ENCODE data around the gene NUP155. TPM values are rescaled to one million over a fixed set of nuclear protein-coding genes. Genes with fewer than 3 reads are reported as not detected.
A peak's percentile ranks its signal among the peaks of the same experiment; 100 is the strongest.

The NUP155 gene
- total and polyA plus RNA-seq, 2 experiments from 2014 or later, result 24.3 to 94.6 TPM

GRCh38 chr5:37254581-37254980, 116.3 kb downstream of the NUP155 start:
- H3K27ac ChIP-seq (ENCODE audit: low read depth), result no peak overlapping the region
- no peak overlapping the region for H2AFZ ChIP-seq
- H4K20me1 ChIP-seq (replicated peaks; ENCODE audit: insufficient read depth), result no peaks in the 10 kb centered on the region
- no peaks in the 10 kb centered on the region for H3K27me3 ChIP-seq (ENCODE audit: insufficient read depth)
- H3K4me2 ChIP-seq, result no peak overlapping the region
- Mint-ChIP-seq H3K27me3 (ENCODE audit: insufficient read depth, low read depth, poor library complexity) (peaks cover 6% of the 10 kb centered on the region), H3K4me3 (no peak overlapping the region), H3K9me3 (peaks cover 5% of the 10 kb centered on the region; the same call in 2 of the 3 replicates), H3K4me1 (no peaks in the 10 kb centered on the region; the same call in 1 of the 3 replicates), H3K36me3 (ENCODE audit: low read depth) (no peaks in the 10 kb centered on the region; the same call in 1 of the 3 replicates), H3K27ac (no peak overlapping the region)
- H3K4me3 ChIP-seq, result no peak overlapping the region
- H3K36me3 ChIP-seq (ENCODE audit: insufficient read depth), result no peaks in the 10 kb centered on the region
- no peaks in the 10 kb centered on the region for H3K79me2 ChIP-seq (replicated peaks; ENCODE audit: insufficient read depth)
- peaks cover 12% of the 10 kb centered on the region for H3F3A ChIP-seq (replicated peaks; ENCODE audit: low read depth)
- no peaks in the 10 kb centered on the region for H3K9me2 ChIP-seq (ENCODE audit: insufficient read depth)
- DNase-seq (ENCODE audit: low spot score), result no peak
- ATAC-seq, result no peak
- peaks cover 8% of the 10 kb centered on the region for H3K4me1 ChIP-seq (ENCODE audit: insufficient read depth)
- no peak for TF ChIP-seq EZH2phosphoT487 (IDR thresholded peaks at IDR 0.05; ENCODE audit: unreplicated experiment)

GRCh38 chr5:37251665-37252064, 119.2 kb downstream of the NUP155 start:
- Histone ChIP-seq H3K27ac (ENCODE audit: low read depth) (no peak overlapping the region), H3K36me3 (ENCODE audit: insufficient read depth) (no peaks in the 10 kb centered on the region), H3K4me1 (ENCODE audit: insufficient read depth) (peaks cover 8% of the 10 kb centered on the region), H3K4me2 (no peak overlapping the region), H3F3A (replicated peaks; ENCODE audit: low read depth) (peaks cover 22% of the 10 kb centered on the region), H3K4me3 (no peak overlapping the region), H2AFZ (0 out of 2 replicates have a peak overlapping the region, but pooled peaks have one; percentile 59), H3K9me2 (ENCODE audit: insufficient read depth) (no peaks in the 10 kb centered on the region), H4K20me1 (replicated peaks; ENCODE audit: insufficient read depth) (no peaks in the 10 kb centered on the region), H3K79me2 (replicated peaks; ENCODE audit: insufficient read depth) (no peaks in the 10 kb centered on the region), H3K27me3 (ENCODE audit: insufficient read depth) (no peaks in the 10 kb centered on the region)
- peaks cover 8% of the 10 kb centered on the region for H3K27me3 Mint-ChIP-seq (ENCODE audit: insufficient read depth, low read depth, poor library complexity)
- DNase-seq (ENCODE audit: low spot score), result no peak
- H3K27ac Mint-ChIP-seq, result no peak overlapping the region
- no peaks in the 10 kb centered on the region; the same call in 1 of the 3 replicates for H3K4me1 Mint-ChIP-seq
- no peak overlapping the region for H3K4me3 Mint-ChIP-seq
- no peaks in the 10 kb centered on the region; the same call in 2 of the 3 replicates for H3K36me3 Mint-ChIP-seq (ENCODE audit: low read depth)
- no peaks in the 10 kb centered on the region; the same call in 1 of the 3 replicates for H3K9me3 Mint-ChIP-seq
- no peak for ATAC-seq
- TF ChIP-seq ZNF114 (CRISPR knock-in tag; IDR thresholded peaks at IDR 0.05), result no peak
- no peak for TF ChIP-seq POLR2AphosphoS5 (IDR thresholded peaks at IDR 0.05; ENCODE audit: low read depth)
- no peak for TF ChIP-seq ZNF331 (CRISPR knock-in tag; IDR thresholded peaks at IDR 0.05; ENCODE audit: low read depth)
- no peak for TF ChIP-seq STAT1 (IDR thresholded peaks at IDR 0.05; ENCODE audit: unreplicated experiment)
- TF ChIP-seq EZH2phosphoT487 (IDR thresholded peaks at IDR 0.05; ENCODE audit: unreplicated experiment), result no peak
- no peak for TF ChIP-seq REST (IDR thresholded peaks at IDR 0.05; ENCODE audit: unreplicated experiment)
- TF ChIP-seq ETS1 (IDR thresholded peaks at IDR 0.05), result no peak
- no peak for TF ChIP-seq JUNB (IDR thresholded peaks at IDR 0.05; ENCODE audit: unreplicated experiment)
- TF ChIP-seq NANOG (IDR thresholded peaks at IDR 0.05; ENCODE audit: borderline replicate concordance), result no peak
- TF ChIP-seq EZH2 (IDR thresholded peaks at IDR 0.05; ENCODE audit: low read depth, unreplicated experiment), result no peak
- TF ChIP-seq CREB1 (CRISPR knock-in tag; IDR thresholded peaks at IDR 0.05; ENCODE audit: low read depth), result no peak
- no peak for TF ChIP-seq CTCF (conservative IDR thresholded peaks at IDR 0.05; ENCODE audit: low read depth in 2 of 2)

Data from GM23338 (cell line).